Skeletal muscle tissue (tissue), 4 donors: Measurements from ENCODE around the gene PRKCA. TPM values are rescaled to one million over a fixed set of nuclear protein-coding genes. Genes with fewer than 3 reads are reported as not detected.

ENCODE experiments used
- H3K27ac ChIP-seq: one replicate; pipeline ENCODE4 v1.7.0; 2013; ENCODE audit warnings: mild to moderate bottlenecking, low read depth, low read length, inconsistent platforms
- H3K27me3 ChIP-seq, 3 donors: one replicate each; pipeline ENCODE4 v1.7.0; 2013; ENCODE audit warnings: low read length in 3 of 3; ENCODE audit not compliant: control insufficient read depth in 3 of 3, insufficient read depth in 3 of 3
- H3K36me3 ChIP-seq, 3 donors: one replicate each; pipeline ENCODE4 v1.7.0; 2013; ENCODE audit warnings: low read length in 3 of 3; ENCODE audit not compliant: control insufficient read depth in 3 of 3, insufficient read depth in 3 of 3
- H3K4me1 ChIP-seq, 3 donors: one replicate each; pipeline ENCODE4 v1.7.0; 2013; ENCODE audit warnings: low read length in 3 of 3, mild to moderate bottlenecking in 3 of 3; ENCODE audit not compliant: control insufficient read depth in 3 of 3, insufficient read depth in 3 of 3
- H3K4me3 ChIP-seq, 3 donors: one replicate each; pipeline ENCODE4 v1.7.0; 2013; ENCODE audit warnings: low read length in 3 of 3
- H3K9ac ChIP-seq, 3 donors: one replicate each; pipeline ENCODE4 v1.7.0; 2013; ENCODE audit warnings: low read length in 3 of 3, mild to moderate bottlenecking in 3 of 3, moderate library complexity in 2 of 3, low read depth in 1 of 3
- H3K9me3 ChIP-seq, 3 donors: one replicate each; pipeline ENCODE4 v1.7.0; 2013; ENCODE audit warnings: low read length in 3 of 3; ENCODE audit not compliant: control insufficient read depth in 3 of 3
- total RNA-seq: library from RNA; depleted of rRNA; stranded (reverse); fragments of >200 nt; gene quantifications from one replicate; pipeline ENCODE4 v1.2.3, GENCODE V29; 2014
- donor health status: Osteomylitis.

Gene PRKCA
- total RNA-seq, 1 donor from 2014 or later, result 2.1 TPM

GRCh38 chr17:66671156-66671555, 368.7 kb downstream of the PRKCA start:
- Histone ChIP-seq H3K27ac (no peak overlapping the region), H3K27me3 (no peaks in the 10 kb centered on the region), H3K36me3 (no peaks in the 10 kb centered on the region), H3K9me3 (no peaks in the 10 kb centered on the region), H3K4me3 (no peak overlapping the region), H3K9ac (no peak overlapping the region), H3K4me1 (peaks cover 8 to 12% (median 12%) of the 10 kb centered on the region in 3 donors)

GRCh38 chr17:66673668-66674276, 371.4 kb downstream of the PRKCA start:
- Histone ChIP-seq H3K4me1 (peaks cover 5 to 18% (median 16%) of the 10 kb centered on the region in 3 donors), H3K27ac (no peak overlapping the region), H3K36me3 (no peaks in the 10 kb centered on the region), H3K9ac (peak overlapping the region in 1 of 3 donors; percentile 47), H3K27me3 (no peaks in the 10 kb centered on the region), H3K4me3 (no peak overlapping the region), H3K9me3 (no peaks in the 10 kb centered on the region)

GRCh38 chr17:66675273-66675990, 373.0 kb downstream of the PRKCA start:
- Histone ChIP-seq H3K4me3 (peak overlapping the region in 1 of 3 donors; percentile 30), H3K9me3 (no peaks in the 10 kb centered on the region), H3K9ac (peak overlapping the region in 1 of 3 donors; percentile 47), H3K27ac (no peak overlapping the region), H3K27me3 (no peaks in the 10 kb centered on the region), H3K4me1 (peaks cover 5 to 18% (median 16%) of the 10 kb centered on the region in 3 donors), H3K36me3 (no peaks in the 10 kb centered on the region)

GRCh38 chr17:66675991-66676371, 373.6 kb downstream of the PRKCA start:
- no peak overlapping the region for H3K27ac ChIP-seq
- H3K9ac ChIP-seq, result no peak overlapping the region
- no peaks in the 10 kb centered on the region for H3K36me3 ChIP-seq
- peaks cover 5 to 18% (median 16%) of the 10 kb centered on the region in 3 donors for H3K4me1 ChIP-seq
- H3K9me3 ChIP-seq, result no peaks in the 10 kb centered on the region
- H3K4me3 ChIP-seq, result peak overlapping the region in 2 of 3 donors; percentile 9 to 30
- no peaks in the 10 kb centered on the region for H3K27me3 ChIP-seq

- no peak overlapping the region for H3K27ac ChIP-seq
- peak overlapping the region in 2 of 3 donors; percentile 9 to 30 for H3K4me3 ChIP-seq
- no peaks in the 10 kb centered on the region for H3K36me3 ChIP-seq
- no peak overlapping the region for H3K9ac ChIP-seq
- peaks cover 5 to 18% (median 16%) of the 10 kb centered on the region in 3 donors for H3K4me1 ChIP-seq
- H3K9me3 ChIP-seq, result no peaks in the 10 kb centered on the region
- H3K27me3 ChIP-seq, result no peaks in the 10 kb centered on the region
These were observed 374.0 kb downstream of the PRKCA start for GRCh38 chr17:66676421-66676820.

GRCh38 chr17:66677201-66677981, 375.0 kb downstream of the PRKCA start:
- no peaks in the 10 kb centered on the region for H3K27me3 ChIP-seq
- H3K9ac ChIP-seq, result no peak overlapping the region
- no peak overlapping the region for H3K27ac ChIP-seq
- H3K4me3 ChIP-seq, result no peak overlapping the region
- peaks cover 5 to 18% (median 16%) of the 10 kb centered on the region in 3 donors for H3K4me1 ChIP-seq
- no peaks in the 10 kb centered on the region for H3K9me3 ChIP-seq
- no peaks in the 10 kb centered on the region for H3K36me3 ChIP-seq

- Histone ChIP-seq H3K9ac (no peak overlapping the region), H3K27me3 (no peaks in the 10 kb centered on the region), H3K9me3 (no peaks in the 10 kb centered on the region), H3K4me1 (peaks cover 5 to 18% (median 16%) of the 10 kb centered on the region in 3 donors), H3K4me3 (no peak overlapping the region), H3K36me3 (no peaks in the 10 kb centered on the region), H3K27ac (no peak overlapping the region)
These were observed 375.6 kb downstream of the PRKCA start for GRCh38 chr17:66678061-66678460.

GRCh38 chr17:66678827-66679226, 376.4 kb downstream of the PRKCA start:
- H3K4me1 ChIP-seq, result peaks cover 5 to 18% (median 14%) of the 10 kb centered on the region in 3 donors
- no peaks in the 10 kb centered on the region for H3K36me3 ChIP-seq
- H3K27me3 ChIP-seq, result no peaks in the 10 kb centered on the region
- H3K4me3 ChIP-seq, result no peak overlapping the region
- no peak overlapping the region for H3K27ac ChIP-seq
- no peak overlapping the region for H3K9ac ChIP-seq
- no peaks in the 10 kb centered on the region for H3K9me3 ChIP-seq

- Histone ChIP-seq H3K4me1 (peaks cover 5 to 16% (median 10%) of the 10 kb centered on the region in 3 donors), H3K9me3 (no peaks in the 10 kb centered on the region), H3K4me3 (no peak overlapping the region)
These were observed 377.5 kb downstream of the PRKCA start for GRCh38 chr17:66679631-66680517.

More at GRCh38 chr17:66679631-66680517, 377.5 kb downstream of the PRKCA start:
- Histone ChIP-seq H3K27ac (no peak overlapping the region), H3K9ac (no peak overlapping the region), H3K36me3 (no peaks in the 10 kb centered on the region), H3K27me3 (no peaks in the 10 kb centered on the region)
